ENCODE results near the gene TOR4A.

TOR4A gene

DNA sequence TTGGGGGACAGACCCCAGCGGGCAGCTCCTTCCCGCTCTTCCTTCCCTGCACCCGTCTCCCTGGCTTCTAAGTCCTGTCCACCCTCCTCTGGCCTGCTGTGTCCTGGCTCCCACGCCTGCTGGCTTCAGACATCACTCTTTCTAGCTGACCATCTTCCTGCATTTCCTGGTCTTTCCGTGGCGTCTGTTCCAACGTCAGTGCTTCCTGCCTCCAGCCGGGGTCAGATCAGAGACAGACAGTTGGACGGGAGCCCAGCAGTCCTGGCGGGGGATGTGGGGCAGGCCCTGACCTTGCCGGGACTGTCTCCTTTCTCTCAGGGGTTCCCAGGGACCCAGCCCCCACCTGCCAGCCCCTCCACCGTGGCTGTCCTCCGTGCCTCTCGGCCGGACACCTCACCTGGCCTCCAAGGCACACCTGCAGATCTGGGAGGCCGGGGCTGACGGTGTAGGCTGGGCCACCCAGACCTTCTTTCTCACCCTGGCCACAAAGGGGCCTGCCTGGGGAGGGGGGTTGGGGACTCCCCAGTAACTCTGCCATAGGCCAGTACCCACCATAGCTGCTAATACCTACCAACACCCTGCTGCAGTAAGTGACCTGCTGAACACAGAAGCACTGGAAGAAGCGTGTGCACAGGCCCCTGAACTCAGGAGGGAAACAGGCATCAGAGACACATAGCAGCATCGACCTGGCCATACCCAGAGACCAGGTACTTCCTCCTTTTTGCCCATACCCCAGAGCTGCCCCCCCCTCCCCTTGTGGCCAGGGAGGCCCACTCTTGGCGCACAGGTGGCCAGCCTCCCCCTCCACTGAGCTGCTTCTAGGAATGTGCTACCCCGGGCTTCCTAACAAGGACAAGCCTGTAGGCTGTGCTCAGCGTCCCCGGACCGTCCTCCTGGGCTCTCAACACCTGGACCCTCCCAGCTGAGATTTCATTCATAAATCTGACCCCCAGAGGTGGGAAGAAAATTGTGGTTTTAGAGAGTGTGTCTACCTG is 19.4 kb downstream of the TOR4A start:
- DNase-seq = no peak

DNA sequence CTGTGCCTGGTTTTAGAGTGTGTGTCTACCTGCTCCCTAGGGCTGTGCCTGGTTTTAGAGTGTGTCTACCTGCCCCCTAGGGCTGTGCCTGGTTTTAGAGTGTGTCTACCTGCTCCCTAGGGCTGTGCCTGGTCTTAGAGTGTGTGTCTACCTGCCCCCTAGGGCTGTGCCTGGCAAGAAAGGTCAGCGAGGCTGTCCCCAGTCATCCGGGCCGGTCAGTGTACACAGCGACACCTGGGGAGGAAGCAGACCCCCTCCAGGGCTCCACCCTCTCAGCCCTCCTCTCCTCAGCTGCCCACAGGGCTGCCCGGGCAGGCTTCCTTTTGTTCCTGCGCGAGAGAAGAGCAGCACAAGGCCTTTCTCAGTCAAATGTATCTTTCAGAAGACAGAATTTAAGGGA is 20.4 kb downstream of the TOR4A start:
- DNase-seq = no peak

DNA sequence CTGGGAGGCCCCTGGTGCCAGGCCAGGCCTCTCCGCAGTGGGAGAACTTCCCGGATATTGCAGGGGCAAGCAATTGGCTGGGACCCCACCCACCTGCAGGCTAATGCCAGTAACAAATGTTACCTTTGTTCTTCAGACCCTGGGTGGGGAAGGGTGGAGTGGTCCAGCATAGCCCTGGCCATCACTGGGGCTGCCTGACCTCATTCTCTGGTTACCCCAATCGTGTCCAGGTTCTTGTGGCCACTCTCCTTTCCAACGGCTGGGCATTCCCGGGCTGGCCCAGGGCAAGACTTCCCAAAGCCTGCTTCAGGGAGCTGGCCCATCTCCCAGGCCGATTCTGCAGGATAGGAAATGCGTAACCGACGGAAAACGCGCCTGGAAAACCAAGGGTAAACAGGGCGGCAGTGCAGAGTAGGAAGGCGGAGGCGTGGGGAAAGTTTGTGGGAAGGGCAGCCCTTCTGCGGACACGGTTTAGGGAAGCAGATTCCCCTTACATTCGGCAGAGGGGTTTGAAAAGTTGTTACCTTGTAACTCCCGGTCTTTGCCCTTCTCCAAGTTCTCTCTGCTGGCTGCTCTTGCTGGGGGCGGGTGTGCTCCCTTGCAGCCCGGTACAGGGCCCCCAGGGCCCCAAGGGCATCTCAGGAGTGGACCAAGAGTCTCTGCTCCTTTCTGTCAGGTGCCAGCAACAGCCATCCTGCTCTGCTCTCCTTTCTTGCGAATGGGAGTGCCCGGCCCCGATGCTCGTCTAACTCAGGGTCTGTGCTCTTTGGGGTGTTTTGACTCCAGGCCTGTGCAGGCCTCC is 21.1 kb downstream of the TOR4A start:
- DNase-seq = no peak

DNA sequence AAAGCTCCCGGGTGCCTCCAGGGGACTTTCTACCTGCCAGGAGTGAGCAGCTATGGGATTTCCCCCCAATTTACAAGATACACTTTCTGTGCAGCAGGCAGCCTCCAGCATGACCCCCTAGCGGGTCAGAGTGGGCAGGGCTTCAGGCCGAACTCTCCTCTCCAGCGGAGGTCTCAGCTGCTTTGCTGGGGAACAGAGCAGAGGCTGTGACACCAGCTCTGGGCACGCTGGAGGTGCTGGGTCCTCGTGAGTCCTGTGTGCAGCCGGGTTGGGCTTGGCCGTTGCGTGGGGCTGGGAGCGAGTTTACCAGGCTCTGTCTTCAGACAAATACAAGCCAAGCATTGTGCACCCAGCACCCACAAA is 21.7 kb downstream of the TOR4A start:
- no peak for DNase-seq

- DNase-seq = no peak
These were observed 22.4 kb downstream of the TOR4A start for GRCh38 chr9:137299938-137300337.

DNA sequence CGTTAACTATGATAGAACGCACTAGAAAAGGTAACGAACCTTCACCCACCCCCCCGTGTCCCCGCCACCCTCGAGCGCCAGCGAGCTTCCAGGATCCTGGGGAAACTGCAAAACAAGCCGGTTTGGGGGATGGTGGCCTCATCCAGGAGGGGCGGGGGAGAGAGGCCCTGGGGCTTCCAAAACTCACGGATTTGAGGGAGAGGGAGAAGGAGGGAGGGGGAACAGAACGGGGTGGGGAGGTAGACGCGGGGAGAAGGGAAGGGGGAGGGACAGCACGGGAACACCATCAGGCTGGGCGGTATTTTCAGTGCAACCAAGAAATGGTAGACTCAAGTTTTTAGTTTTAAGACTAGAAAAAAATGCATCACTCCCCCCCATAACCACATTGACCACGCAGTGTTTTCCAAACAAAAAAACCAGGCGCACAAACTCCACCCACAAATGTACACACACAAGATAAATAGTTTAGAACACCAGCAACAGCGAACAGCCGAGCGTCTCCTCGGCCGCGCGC is 23.1 kb downstream of the TOR4A start:
- no peak for DNase-seq

GRCh38 chr9:137301081-137301947 is 23.8 kb downstream of the TOR4A start:
- no peak for DNase-seq

DNA sequence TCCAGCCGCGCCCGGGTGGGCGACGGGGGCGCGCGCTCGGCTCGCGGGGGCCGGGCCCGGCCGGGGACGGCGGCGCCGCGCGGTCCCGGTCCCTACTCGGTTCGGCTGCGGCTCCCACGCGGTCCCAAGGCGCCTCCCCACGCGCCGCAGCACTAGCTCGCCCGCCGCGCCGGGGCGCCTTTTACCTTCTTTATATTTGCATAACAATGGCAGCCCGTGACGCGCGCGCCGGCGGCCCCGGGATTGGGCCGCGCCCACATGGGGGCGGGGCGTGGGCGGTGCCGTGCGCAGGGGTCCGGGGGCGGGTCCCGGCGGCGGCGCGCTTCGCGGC is 24.6 kb downstream of the TOR4A start, which contains the start of gene NRARP:
TSS of gene NRARP (minus strand) at position 154 of the 331 bp plus-strand sequence. CDS start 343 bp downstream, outside the sequence.
- DNase-seq = no peak

GRCh38 chr9:137302449-137303150 is 25.1 kb downstream of the TOR4A start:
- no peak for DNase-seq

DNA sequence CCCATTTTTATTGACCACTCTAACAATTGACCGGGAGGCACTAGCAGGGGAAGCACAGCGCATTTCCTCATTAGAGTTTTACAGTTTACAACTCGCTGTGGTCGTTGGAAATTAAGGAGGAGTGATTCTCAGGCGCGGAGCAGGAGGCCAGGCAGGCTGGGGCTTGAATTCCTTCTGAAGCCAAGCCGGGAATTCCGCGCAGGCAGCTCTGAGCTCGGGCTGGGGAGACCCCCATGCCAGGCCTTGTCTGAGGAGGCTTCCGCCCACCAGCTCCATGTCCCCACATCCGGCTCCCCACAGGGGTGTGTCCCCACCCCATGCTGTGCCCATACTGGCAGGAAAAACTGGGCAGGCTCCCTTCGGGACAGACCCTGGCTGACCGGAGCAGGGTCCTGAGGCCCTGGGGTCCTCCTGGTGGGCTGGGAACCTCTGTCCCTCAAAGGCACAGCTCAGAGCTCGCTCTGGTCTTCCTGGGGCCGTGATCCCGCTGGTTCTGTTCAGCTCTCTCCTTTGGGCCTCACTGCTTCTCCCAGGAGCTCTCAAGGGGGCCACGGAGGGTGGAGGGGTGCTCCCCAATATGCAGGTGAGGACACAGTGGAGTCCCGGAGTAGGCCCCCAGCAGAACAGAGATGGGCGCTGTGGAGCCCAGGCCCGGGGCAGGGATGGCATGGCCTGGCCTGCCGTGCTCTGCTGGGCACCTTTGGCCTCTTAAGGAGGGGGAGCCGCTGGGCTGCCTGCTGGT is 25.8 kb downstream of the TOR4A start:
- DNase-seq = no peak

DNA sequence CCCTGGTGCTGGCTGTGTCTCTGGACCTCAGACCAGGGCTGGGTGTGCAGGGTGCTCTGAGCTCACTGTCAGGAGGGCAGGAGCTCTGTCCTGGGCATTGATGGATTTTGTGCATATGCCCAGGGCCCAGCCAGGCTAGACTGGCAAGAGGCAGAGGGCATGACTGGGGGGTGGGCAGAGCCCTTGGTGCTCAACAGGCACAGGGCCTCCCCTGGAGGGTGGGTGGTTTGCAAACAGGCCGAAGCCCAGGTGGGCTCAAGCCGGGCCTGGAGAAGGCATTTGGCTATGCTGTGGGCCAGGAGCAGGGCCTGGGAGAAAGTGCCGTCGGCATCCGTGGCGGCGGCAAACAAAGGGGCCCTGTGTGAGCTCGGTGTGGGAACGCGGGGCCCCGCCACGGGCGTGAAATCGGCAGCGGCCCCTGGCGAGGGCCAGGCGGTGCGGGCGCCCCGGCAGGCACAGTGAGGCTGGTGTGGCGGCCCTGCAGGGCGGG is 26.4 kb downstream of the TOR4A start:
- no peak for DNase-seq

- DNase-seq = no peak
These were observed 27.0 kb downstream of the TOR4A start for GRCh38 chr9:137304383-137305059.

- DNase-seq = no peak
These were observed 27.7 kb downstream of the TOR4A start for GRCh38 chr9:137305060-137305797.

DNA sequence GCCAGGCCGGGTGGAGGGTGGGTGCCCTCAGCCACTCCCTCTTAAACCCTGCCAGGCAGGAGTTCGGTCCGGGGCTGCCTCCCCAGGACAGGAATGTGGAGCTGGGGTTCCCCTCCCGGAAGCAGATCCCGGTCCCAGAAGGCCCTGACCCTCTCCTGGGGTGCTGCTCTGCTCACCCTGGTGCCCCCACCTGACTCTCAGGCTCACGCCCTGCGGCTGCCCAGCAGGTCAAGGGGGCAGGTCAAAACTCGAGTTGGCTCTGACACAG is 28.2 kb downstream of the TOR4A start:
- no peak for DNase-seq

DNA sequence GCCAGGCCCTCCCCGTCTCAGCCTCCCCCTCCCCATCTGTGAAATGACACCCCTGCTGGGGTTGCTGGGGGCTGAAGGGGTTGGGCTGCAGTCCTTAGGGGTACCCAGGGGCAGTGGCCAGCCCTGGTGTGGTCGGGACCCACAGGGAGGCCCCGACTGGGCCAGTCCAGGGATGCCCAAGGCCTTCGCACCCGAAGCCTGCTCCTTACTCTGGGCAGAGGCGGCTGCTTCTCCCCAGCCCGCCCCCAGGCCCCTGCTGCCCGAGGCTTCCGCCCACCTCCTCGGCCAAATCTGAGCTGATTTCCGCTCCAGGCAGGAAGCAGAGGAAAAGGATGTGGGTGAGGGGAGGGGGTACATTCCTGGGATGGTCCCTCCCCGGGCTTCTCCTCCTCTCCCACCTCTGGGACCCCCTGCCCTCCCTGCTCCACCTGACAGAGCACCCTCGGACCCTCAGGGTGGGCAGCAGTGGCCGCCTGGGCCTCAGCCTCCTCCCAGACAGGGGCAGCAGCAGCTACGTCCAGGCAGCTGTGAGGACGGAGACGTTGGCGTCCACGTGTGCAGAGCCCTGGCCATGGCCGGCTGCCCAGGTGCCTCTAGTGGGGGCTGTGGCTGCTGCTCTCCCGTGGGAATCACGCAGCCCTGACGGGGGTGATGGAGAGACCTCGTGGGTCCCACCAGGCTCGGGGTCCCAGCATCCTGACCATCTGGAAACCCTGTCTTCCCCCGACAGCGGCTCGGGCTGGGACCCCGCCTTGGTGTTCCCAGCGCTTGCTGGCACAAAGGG is 28.7 kb downstream of the TOR4A start:
- DNase-seq = no peak

- DNase-seq = no peak
These were observed 29.3 kb downstream of the TOR4A start for GRCh38 chr9:137306850-137307254.

DNA sequence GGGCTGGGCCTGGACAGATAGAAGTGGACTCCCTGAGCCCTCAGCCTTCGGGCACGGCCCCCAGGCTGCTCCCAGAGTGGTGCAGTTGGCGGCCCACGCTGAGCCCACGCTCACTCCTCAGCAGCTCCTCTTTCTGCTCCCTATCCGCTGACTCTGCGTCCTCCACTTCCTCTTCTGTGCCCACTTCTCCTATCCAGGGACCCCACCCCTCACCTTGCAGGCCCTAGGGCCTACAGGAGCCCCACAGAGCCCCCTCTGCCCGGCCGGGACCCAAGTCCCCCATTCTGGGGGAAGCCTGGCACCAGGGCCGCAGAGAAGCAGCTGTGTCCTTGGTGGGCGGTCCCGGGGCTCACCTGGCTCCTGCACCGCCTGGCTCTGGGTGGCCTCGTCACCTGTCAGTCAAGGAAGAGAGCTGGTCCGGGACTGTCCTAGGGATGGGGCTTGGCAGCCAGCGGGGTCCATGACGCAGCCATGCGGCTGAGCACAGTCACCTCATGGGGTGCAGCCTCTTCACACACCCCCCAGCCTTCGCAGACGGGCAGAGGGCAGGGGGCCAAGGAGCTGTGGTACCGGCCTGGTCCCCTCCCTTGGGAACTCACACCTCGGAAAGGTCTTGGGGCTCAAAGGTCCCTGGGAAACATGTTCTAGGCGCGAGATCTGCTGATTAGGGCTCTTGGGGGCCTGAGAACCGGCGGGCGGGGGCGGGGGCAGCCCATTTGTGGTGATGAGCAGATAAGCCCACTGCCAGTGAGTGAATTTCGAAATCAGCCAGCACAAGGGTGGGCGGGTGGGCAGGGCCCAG is 29.9 kb downstream of the TOR4A start:
- DNase-seq = no peak

- DNase-seq = no peak
These were observed 30.6 kb downstream of the TOR4A start for GRCh38 chr9:137308057-137308619.

All from amniotic stem cell (primary cell).